ENCODE measurements around the gene TIAM1. TPM values are rescaled to one million over a fixed set of nuclear protein-coding genes. Genes with fewer than 3 reads are reported as not detected.

Gene TIAM1
- total and polyA plus RNA-seq, 7 donors, result 0.21 to 1.7 (median 0.75) TPM

- Histone ChIP-seq H3K27me3 (ENCODE audit: insufficient read depth in 3 of 3, low read length in 2 of 3) (no peaks in the 10 kb centered on the region), H3K9me3 (no peaks in the 10 kb centered on the region), H3K4me3 (no peak overlapping the region), H3K36me3 (ENCODE audit: insufficient read depth in 1 of 2, low read depth in 1 of 2) (no peaks in the 10 kb centered on the region), H3K27ac (no peak overlapping the region), H3K4me1 (no peaks in the 10 kb centered on the region)
- intact Hi-C loops (cut with DNase I), result no loop called here
- TF ChIP-seq, protein P1, sequence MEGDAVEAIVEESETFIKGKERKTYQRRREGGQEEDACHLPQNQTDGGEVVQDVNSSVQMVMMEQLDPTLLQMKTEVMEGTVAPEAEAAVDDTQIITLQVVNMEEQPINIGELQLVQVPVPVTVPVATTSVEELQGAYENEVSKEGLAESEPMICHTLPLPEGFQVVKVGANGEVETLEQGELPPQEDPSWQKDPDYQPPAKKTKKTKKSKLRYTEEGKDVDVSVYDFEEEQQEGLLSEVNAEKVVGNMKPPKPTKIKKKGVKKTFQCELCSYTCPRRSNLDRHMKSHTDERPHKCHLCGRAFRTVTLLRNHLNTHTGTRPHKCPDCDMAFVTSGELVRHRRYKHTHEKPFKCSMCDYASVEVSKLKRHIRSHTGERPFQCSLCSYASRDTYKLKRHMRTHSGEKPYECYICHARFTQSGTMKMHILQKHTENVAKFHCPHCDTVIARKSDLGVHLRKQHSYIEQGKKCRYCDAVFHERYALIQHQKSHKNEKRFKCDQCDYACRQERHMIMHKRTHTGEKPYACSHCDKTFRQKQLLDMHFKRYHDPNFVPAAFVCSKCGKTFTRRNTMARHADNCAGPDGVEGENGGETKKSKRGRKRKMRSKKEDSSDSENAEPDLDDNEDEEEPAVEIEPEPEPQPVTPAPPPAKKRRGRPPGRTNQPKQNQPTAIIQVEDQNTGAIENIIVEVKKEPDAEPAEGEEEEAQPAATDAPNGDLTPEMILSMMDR (IDR thresholded peaks at IDR 0.05), result no peak
- WGBS, 3 donors, result 67 to 79% (median 74%) methylated on average over 6 of the region's 6 CpGs
- DNase-seq (no peak), ATAC-seq (no peak)
These were observed 45.3 kb downstream of the TIAM1 start for GRCh38 chr21:31298618-31299269.

- no peaks in the 10 kb centered on the region for H3K4me1 ChIP-seq
- H3K9me3 ChIP-seq, result no peaks in the 10 kb centered on the region
- no peaks in the 10 kb centered on the region for H3K27me3 ChIP-seq (ENCODE audit: insufficient read depth in 3 of 3, low read length in 2 of 3)
- no peak overlapping the region for H3K27ac ChIP-seq
- no peak for DNase-seq
- H3K36me3 ChIP-seq (ENCODE audit: insufficient read depth in 1 of 2, low read depth in 1 of 2), result no peaks in the 10 kb centered on the region
- no peak for ATAC-seq
- intact Hi-C loops (cut with DNase I), result no loop called here
- WGBS, 3 donors, result 88 to 91% (median 90%) methylated on average over 6 of the region's 6 CpGs
- TF ChIP-seq, protein P1 (IDR thresholded peaks at IDR 0.05), result no peak
- H3K4me3 ChIP-seq, result no peak overlapping the region
These were observed 46.3 kb downstream of the TIAM1 start for GRCh38 chr21:31297806-31298205.

- no peaks in the 10 kb centered on the region for H3K27me3 ChIP-seq (ENCODE audit: insufficient read depth in 3 of 3, low read length in 2 of 3)
- no peaks in the 10 kb centered on the region for H3K4me1 ChIP-seq
- no peak overlapping the region for H3K4me3 ChIP-seq
- no peak overlapping the region for H3K27ac ChIP-seq
- H3K36me3 ChIP-seq (ENCODE audit: insufficient read depth in 1 of 2, low read depth in 1 of 2), result no peaks in the 10 kb centered on the region
- no peak for DNase-seq
- ATAC-seq, result no peak
- 96 to 97% (median 96%) methylated on average over 11 of the region's 11 CpGs for WGBS, 3 donors
- H3K9me3 ChIP-seq, result no peaks in the 10 kb centered on the region
- TF ChIP-seq, protein P1 (IDR thresholded peaks at IDR 0.05), result no peak
- intact Hi-C loops (cut with DNase I), result no loop called here
These were observed 48.4 kb downstream of the TIAM1 start for GRCh38 chr21:31295676-31296075.

GRCh38 chr21:31294691-31295090 is 49.4 kb downstream of the TIAM1 start:
- TF ChIP-seq, protein P1 (IDR thresholded peaks at IDR 0.05), result no peak
- no peak overlapping the region for H3K4me3 ChIP-seq
- H3K4me1 ChIP-seq, result no peaks in the 10 kb centered on the region
- no peak overlapping the region for H3K27ac ChIP-seq
- H3K9me3 ChIP-seq, result no peaks in the 10 kb centered on the region
- no peaks in the 10 kb centered on the region for H3K36me3 ChIP-seq (ENCODE audit: insufficient read depth in 1 of 2, low read depth in 1 of 2)
- 89 to 93% (median 90%) methylated on average over 11 of the region's 11 CpGs for WGBS, 3 donors
- no peak for DNase-seq
- intact Hi-C loops (cut with DNase I), result no loop called here
- H3K27me3 ChIP-seq (ENCODE audit: insufficient read depth in 3 of 3, low read length in 2 of 3), result no peaks in the 10 kb centered on the region
- ATAC-seq, result no peak

- Histone ChIP-seq H3K27ac (no peak overlapping the region), H3K4me1 (no peaks in the 10 kb centered on the region), H3K36me3 (ENCODE audit: insufficient read depth in 1 of 2, low read depth in 1 of 2) (no peaks in the 10 kb centered on the region), H3K9me3 (no peaks in the 10 kb centered on the region), H3K4me3 (no peak overlapping the region), H3K27me3 (ENCODE audit: insufficient read depth in 3 of 3, low read length in 2 of 3) (no peaks in the 10 kb centered on the region)
- TF ChIP-seq, protein P1 (IDR thresholded peaks at IDR 0.05), result no peak
- intact Hi-C loops (cut with DNase I), result no loop called here
- ATAC-seq, result no peak
- no peak for DNase-seq
These were observed 50.1 kb downstream of the TIAM1 start for GRCh38 chr21:31293986-31294385.

All from psoas muscle (tissue), 8 donors.